GM06990 (cell line): Measurements from ENCODE around the gene HOMER3.

Source experiments
- DNase-seq: peaks from one replicate; pipeline ENCODE4 v3.0.0-alpha.2; 2011; ENCODE audit not compliant: insufficient read length; ENCODE audit errors: extremely low read depth
- H3K27me3 ChIP-seq: replicated peaks from 2 replicates; pipeline ENCODE4 v1.6.0; 2011; ENCODE audit warnings: low read length; ENCODE audit not compliant: control insufficient read depth, insufficient read depth
- H3K36me3 ChIP-seq: 2 replicates; pipeline ENCODE4 v1.5.1; 2011; ENCODE audit warnings: low read length; ENCODE audit not compliant: control insufficient read depth, insufficient read depth
- H3K4me3 ChIP-seq: replicated peaks from 2 replicates; pipeline ENCODE4 v1.5.1; 2011; ENCODE audit warnings: low read depth, mild to moderate bottlenecking, control low read depth, low read length
- TF ChIP-seq, protein P1 (sequence below): IDR thresholded peaks from 2 replicates; pipeline ENCODE4 v1.5.1; 2011; ENCODE audit warnings: low read length, control low read depth, mild to moderate bottlenecking, inconsistent platforms; ENCODE audit not compliant: insufficient read depth, poor library complexity, severe bottlenecking

The HOMER3 gene

DNA sequence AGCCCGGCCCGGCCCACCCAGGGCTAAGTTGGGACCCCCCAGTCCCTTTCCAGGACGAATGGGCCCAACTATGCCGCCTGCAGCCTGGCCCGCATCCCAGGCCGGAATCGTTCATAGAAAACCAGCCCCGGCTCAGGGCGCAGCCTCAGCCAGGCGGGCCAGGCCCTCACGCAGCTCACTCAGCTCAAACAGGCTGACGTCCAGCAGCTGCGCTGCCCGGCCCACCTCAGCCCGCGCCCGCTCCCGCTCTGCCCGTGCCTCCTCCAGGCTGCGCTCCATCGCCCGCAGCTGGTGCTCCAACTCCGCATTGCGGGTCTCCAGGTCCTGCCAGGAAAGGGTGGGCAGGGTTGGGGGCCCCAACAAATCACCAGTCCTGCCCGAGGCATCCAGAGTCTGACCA, 11.7 kb downstream of the HOMER3 start:
- Histone ChIP-seq H3K36me3 (peaks cover 20% of the 10 kb centered on the region), H3K4me3 (no peak overlapping the region), H3K27me3 (no peaks in the 10 kb centered on the region)
- DNase-seq, result no peak
- TF ChIP-seq, protein P1, sequence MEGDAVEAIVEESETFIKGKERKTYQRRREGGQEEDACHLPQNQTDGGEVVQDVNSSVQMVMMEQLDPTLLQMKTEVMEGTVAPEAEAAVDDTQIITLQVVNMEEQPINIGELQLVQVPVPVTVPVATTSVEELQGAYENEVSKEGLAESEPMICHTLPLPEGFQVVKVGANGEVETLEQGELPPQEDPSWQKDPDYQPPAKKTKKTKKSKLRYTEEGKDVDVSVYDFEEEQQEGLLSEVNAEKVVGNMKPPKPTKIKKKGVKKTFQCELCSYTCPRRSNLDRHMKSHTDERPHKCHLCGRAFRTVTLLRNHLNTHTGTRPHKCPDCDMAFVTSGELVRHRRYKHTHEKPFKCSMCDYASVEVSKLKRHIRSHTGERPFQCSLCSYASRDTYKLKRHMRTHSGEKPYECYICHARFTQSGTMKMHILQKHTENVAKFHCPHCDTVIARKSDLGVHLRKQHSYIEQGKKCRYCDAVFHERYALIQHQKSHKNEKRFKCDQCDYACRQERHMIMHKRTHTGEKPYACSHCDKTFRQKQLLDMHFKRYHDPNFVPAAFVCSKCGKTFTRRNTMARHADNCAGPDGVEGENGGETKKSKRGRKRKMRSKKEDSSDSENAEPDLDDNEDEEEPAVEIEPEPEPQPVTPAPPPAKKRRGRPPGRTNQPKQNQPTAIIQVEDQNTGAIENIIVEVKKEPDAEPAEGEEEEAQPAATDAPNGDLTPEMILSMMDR, result no peak

DNA sequence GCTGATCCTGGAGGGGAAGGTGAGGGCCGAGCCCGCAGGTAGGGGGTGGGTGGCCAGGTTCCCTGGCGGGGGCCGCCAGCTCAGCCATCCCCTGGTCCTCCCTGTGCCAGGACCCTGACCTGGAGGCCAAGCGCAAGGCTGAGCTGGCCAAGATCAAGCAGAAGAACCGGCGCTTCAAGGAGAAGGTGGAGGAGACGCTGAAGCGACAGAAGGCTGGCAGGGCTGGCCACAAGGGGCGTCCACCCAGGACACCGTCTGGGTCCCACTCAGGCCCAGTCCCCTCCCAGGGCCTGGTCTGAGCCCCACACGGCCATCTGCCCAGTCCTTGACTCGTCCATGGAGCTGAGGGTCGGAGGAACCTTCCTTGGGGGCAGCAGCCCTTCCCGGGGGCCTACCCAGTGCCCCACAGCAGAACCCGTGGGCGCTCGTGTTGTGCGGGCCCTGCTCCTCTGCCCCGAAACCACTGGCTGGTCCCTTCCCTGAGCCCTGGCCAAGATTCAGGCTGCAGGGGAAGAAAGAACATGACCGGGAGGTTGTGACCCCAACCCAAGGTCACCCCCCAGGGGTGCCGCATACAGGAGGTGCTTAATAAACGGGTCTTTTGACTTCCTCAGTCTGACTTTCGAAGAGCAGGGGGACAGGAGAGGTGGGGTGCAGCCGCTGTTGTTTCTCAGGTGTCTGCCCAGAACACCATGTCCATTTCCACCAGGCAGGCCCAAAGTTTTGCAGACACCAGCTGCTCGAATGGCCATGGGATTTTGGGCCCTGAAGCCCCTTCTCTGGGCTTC, 12.8 kb downstream of the HOMER3 start:
- no peak for DNase-seq
- no peaks in the 10 kb centered on the region for H3K27me3 ChIP-seq
- H3K4me3 ChIP-seq, result no peak overlapping the region
- TF ChIP-seq, protein P1, result no peak
- H3K36me3 ChIP-seq, result peaks cover 25% of the 10 kb centered on the region

DNA sequence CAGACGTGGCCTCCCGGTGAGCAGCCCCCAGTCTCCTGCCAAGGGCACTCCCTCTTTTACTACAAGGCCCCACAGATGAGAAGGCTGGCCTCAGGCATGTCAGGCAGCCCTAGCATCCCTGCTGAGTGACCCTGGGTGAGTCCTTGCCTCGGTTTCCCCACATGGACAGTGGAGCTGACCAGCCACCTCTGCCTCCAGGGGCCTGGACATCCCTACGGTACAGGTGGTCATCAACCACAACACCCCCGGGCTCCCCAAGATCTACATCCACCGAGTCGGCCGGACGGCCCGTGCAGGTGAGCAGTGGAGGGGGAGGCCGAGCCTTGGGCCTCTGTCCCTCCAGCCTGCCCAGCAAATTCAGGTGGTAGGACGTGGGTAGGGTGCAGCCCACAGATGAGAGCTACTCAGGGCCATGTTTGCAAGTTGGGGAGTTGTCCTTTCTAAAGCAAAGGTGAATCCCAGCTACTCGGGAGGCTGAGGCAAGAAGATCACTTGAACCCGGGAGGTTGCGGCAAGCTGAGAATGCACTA, 16.3 kb downstream of the HOMER3 start:
- Histone ChIP-seq H3K36me3 (peaks cover 38% of the 10 kb centered on the region), H3K27me3 (no peaks in the 10 kb centered on the region), H3K4me3 (no peak overlapping the region)
- no peak for DNase-seq
- TF ChIP-seq, protein P1, result no peak

DNA sequence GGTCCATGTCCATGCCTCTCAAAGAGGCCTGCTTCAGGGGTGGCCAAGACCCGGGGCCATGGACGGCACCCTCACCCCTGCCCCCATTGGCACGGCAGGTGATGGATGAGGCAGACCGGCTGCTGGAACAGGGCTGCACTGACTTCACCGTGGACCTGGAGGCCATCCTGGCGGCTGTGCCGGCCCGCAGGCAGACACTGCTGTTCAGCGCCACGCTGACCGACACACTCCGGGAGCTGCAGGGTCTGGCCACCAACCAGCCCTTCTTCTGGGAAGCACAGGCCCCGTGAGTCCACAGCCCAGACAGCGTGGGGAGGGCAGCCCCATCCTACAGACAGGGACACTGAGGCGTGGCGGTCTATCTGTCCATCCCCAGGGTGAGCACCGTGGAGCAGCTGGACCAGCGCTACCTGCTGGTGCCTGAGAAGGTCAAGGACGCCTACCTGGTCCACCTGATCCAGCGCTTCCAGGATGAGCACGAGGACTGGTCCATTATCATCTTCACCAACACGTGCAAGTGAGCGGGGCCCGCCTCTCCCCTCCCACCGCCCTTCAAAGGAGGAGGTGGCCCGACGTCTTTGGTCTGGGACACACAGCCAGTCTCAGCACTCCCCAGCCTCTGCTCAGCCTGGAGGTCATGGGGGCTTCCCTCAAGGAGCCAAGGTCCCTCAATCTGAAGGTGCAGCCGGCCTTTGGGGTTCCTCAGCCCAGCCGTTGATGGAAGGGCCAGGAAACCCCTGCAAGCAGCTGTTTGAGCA, 18.6 kb downstream of the HOMER3 start:
- Histone ChIP-seq H3K36me3 (peaks cover 31% of the 10 kb centered on the region), H3K4me3 (no peak overlapping the region), H3K27me3 (no peaks in the 10 kb centered on the region)
- TF ChIP-seq, protein P1, result no peak
- no peak for DNase-seq

DNA sequence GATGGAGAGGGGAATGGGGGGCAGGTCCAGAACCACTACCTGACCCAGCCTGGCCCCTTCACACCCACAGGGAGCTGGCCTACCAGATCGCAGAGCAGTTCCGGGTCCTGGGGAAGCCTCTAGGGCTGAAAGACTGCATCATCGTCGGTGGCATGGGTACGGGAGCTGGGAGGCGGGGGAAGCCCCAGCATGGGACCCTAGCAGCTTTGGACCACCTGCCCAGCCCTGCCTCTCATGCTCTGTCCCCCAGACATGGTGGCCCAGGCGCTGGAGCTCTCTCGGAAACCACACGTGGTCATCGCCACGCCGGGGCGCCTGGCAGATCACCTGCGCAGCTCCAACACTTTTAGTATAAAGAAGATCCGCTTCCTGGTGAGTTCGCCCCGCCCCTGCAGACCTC, 19.4 kb downstream of the HOMER3 start:
- H3K27me3 ChIP-seq, result no peaks in the 10 kb centered on the region
- peaks cover 31% of the 10 kb centered on the region for H3K36me3 ChIP-seq
- H3K4me3 ChIP-seq, result no peak overlapping the region
- TF ChIP-seq, protein P1, result no peak
- DNase-seq, result no peak
